Large intestine (tissue), 3 donors: ENCODE data around the gene PYROXD2. TPM values are rescaled to one million over a fixed set of nuclear protein-coding genes. Genes with fewer than 3 reads are reported as not detected.

Experiments
- DNase-seq, 2 donors: peaks; one replicate each; pipeline versions ENCODE4 v3.0.0 to v3.0.0-alpha.2; 2013
- H3K27ac ChIP-seq: one replicate; pipeline ENCODE4 v1.5.1; 2013; ENCODE audit warnings: low read length
- H3K27me3 ChIP-seq: 2 replicates; pipeline ENCODE4 v1.6.1; 2013; ENCODE audit warnings: low read length; ENCODE audit not compliant: control insufficient read depth, insufficient read depth
- H3K36me3 ChIP-seq: 2 replicates; pipeline ENCODE4 v1.6.1; 2013; ENCODE audit warnings: low read length; ENCODE audit not compliant: control insufficient read depth, insufficient read depth
- H3K4me1 ChIP-seq: one replicate; pipeline ENCODE4 v1.6.1; 2013; ENCODE audit warnings: low read length; ENCODE audit not compliant: control insufficient read depth, insufficient read depth
- H3K4me3 ChIP-seq: one replicate; pipeline ENCODE4 v1.5.1; 2013; ENCODE audit warnings: low read length
- H3K9me3 ChIP-seq: one replicate; pipeline ENCODE4 v1.6.1; 2013; ENCODE audit warnings: mild to moderate bottlenecking, low read depth, low read length, moderate library complexity; ENCODE audit not compliant: control insufficient read depth
- WGBS: methylation state at CpG from one replicate; pipeline ENCODE4 v1.1.5; 2013; ENCODE audit warnings: low lambda C conversion rate; ENCODE audit not compliant: insufficient coverage; 5-methylcytosine and 5-hydroxymethylcytosine counted together
- polyA plus RNA-seq: library from polyadenylated mRNA; unstranded; fragments of 120-200 nt; gene quantifications from one replicate; pipeline ENCODE4 v1.2.1, GENCODE V29; 2013

PYROXD2 gene
- polyA plus RNA-seq, 1 donor, result 14.4 TPM

- H3K27ac ChIP-seq, result no peak overlapping the region
- no peaks in the 10 kb centered on the region for H3K27me3 ChIP-seq
- peaks cover 6% of the 10 kb centered on the region for H3K9me3 ChIP-seq
- no CpG with 5 or more reads among the region's 12 CpGs for WGBS
- H3K4me3 ChIP-seq, result no peak overlapping the region
- peaks cover 68% of the 10 kb centered on the region for H3K36me3 ChIP-seq
- H3K4me1 ChIP-seq, result no peaks in the 10 kb centered on the region
- DNase-seq, result no peak
Observed at GRCh38 chr10:98435178-98435577, 20.2 kb upstream of the PYROXD2 start.

GRCh38 chr10:98433881-98434732 lies 19.1 kb upstream of the PYROXD2 start:
- Histone ChIP-seq H3K27me3 (no peaks in the 10 kb centered on the region), H3K9me3 (peaks cover 6% of the 10 kb centered on the region), H3K27ac (no peak overlapping the region), H3K4me1 (no peaks in the 10 kb centered on the region), H3K36me3 (peaks cover 71% of the 10 kb centered on the region), H3K4me3 (no peak overlapping the region)
- DNase-seq, result no peak
- WGBS, result no CpG with 5 or more reads among the region's 21 CpGs

- Histone ChIP-seq H3K36me3 (peaks cover 73% of the 10 kb centered on the region), H3K4me3 (no peak overlapping the region), H3K27me3 (no peaks in the 10 kb centered on the region), H3K4me1 (no peaks in the 10 kb centered on the region), H3K9me3 (peaks cover 6% of the 10 kb centered on the region), H3K27ac (no peak overlapping the region)
- WGBS, result no CpG with 5 or more reads among the region's 1 CpG
- DNase-seq, result no peak
Observed at GRCh38 chr10:98433371-98433770, 18.4 kb upstream of the PYROXD2 start.

- H3K27me3 ChIP-seq, result no peaks in the 10 kb centered on the region
- peaks cover 82% of the 10 kb centered on the region for H3K36me3 ChIP-seq
- no peak for DNase-seq
- WGBS, result 100% methylated on average over 1 of the region's 1 CpG
- H3K4me1 ChIP-seq, result no peaks in the 10 kb centered on the region
- H3K4me3 ChIP-seq, result no peak overlapping the region
- H3K27ac ChIP-seq, result no peak overlapping the region
- peaks cover 6% of the 10 kb centered on the region for H3K9me3 ChIP-seq
Observed at GRCh38 chr10:98432330-98432729, 17.3 kb upstream of the PYROXD2 start.

GRCh38 chr10:98431016-98431415 lies 16.0 kb upstream of the PYROXD2 start:
- H3K9me3 ChIP-seq, result peaks cover 6% of the 10 kb centered on the region
- no peak overlapping the region for H3K27ac ChIP-seq
- no peak overlapping the region for H3K4me3 ChIP-seq
- H3K36me3 ChIP-seq, result peaks cover 86% of the 10 kb centered on the region
- H3K27me3 ChIP-seq, result no peaks in the 10 kb centered on the region
- DNase-seq, result no peak
- no peaks in the 10 kb centered on the region for H3K4me1 ChIP-seq
- no CpG with 5 or more reads among the region's 8 CpGs for WGBS

GRCh38 chr10:98430427-98430826 lies 15.4 kb upstream of the PYROXD2 start:
- DNase-seq, result no peak
- Histone ChIP-seq H3K27me3 (no peaks in the 10 kb centered on the region), H3K4me1 (no peaks in the 10 kb centered on the region), H3K9me3 (peaks cover 6% of the 10 kb centered on the region), H3K27ac (no peak overlapping the region), H3K36me3 (peaks cover 83% of the 10 kb centered on the region), H3K4me3 (no peak overlapping the region)
- WGBS, result 100% methylated on average over 1 of the region's 8 CpGs

- H3K27me3 ChIP-seq, result no peaks in the 10 kb centered on the region
- H3K4me1 ChIP-seq, result peaks cover 8% of the 10 kb centered on the region
- DNase-seq, result no peak
- H3K27ac ChIP-seq, result no peak overlapping the region
- no peak overlapping the region for H3K4me3 ChIP-seq
- peaks cover 6% of the 10 kb centered on the region for H3K9me3 ChIP-seq
- no CpG with 5 or more reads among the region's 22 CpGs for WGBS
- H3K36me3 ChIP-seq, result peaks cover 78% of the 10 kb centered on the region
Observed at GRCh38 chr10:98429320-98430072, 14.5 kb upstream of the PYROXD2 start.

- Histone ChIP-seq H3K4me3 (no peak overlapping the region), H3K4me1 (peaks cover 19% of the 10 kb centered on the region), H3K9me3 (no peaks in the 10 kb centered on the region), H3K27ac (no peak overlapping the region), H3K36me3 (peaks cover 77% of the 10 kb centered on the region), H3K27me3 (no peaks in the 10 kb centered on the region)
- WGBS, result no CpG with 5 or more reads among the region's 7 CpGs
- no peak for DNase-seq
Observed at GRCh38 chr10:98427011-98427515, 12.1 kb upstream of the PYROXD2 start.

GRCh38 chr10:98425511-98426352 lies 10.8 kb upstream of the PYROXD2 start:
- peaks cover 75% of the 10 kb centered on the region for H3K36me3 ChIP-seq
- peaks cover 19% of the 10 kb centered on the region for H3K4me1 ChIP-seq
- H3K9me3 ChIP-seq, result no peaks in the 10 kb centered on the region
- H3K4me3 ChIP-seq, result no peak overlapping the region
- H3K27me3 ChIP-seq, result no peaks in the 10 kb centered on the region
- no peak overlapping the region for H3K27ac ChIP-seq
- WGBS, result 100% methylated on average over 1 of the region's 21 CpGs
- no peak for DNase-seq
